ENCODE data around the gene PTGES2. TPM values are rescaled to one million over a fixed set of nuclear protein-coding genes. Genes with fewer than 3 reads are reported as not detected.

PTGES2 gene
- total and polyA plus RNA-seq, 2 of the 13 experiments (the other 11 are each of a cell fraction or from before 2014, with no cell fraction given), result 63.7 to 79.8 TPM

GRCh38 chr9:128114326-128115186 lies 13.0 kb downstream of the PTGES2 start (continued):
- TF ChIP-seq CREM (IDR thresholded peaks at IDR 0.05), result no peak
- no peak for TF ChIP-seq CREM (CRISPR knock-in tag; IDR thresholded peaks at IDR 0.05)
- TF ChIP-seq ZNF501 (CRISPR knock-in tag; IDR thresholded peaks at IDR 0.05), result no peak
- no peak for TF ChIP-seq ATF1 (CRISPR knock-in tag; IDR thresholded peaks at IDR 0.05)
- no peak; the same call in none of the 2 replicates for TF ChIP-seq ZNF619 (CRISPR knock-in tag; IDR thresholded peaks at IDR 0.05)
- TF ChIP-seq MXD1 (CRISPR knock-in tag; IDR thresholded peaks at IDR 0.05), result no peak
- peak; percentile 72; the same call in 1 of the 2 replicates for TF ChIP-seq KLF13 (CRISPR knock-in tag; IDR thresholded peaks at IDR 0.05)
- no peak for TF ChIP-seq RCOR2 (CRISPR knock-in tag; IDR thresholded peaks at IDR 0.05)
- no peak for TF ChIP-seq ZNF430 (CRISPR knock-in tag; IDR thresholded peaks at IDR 0.05)
- TF ChIP-seq PAF1 (CRISPR knock-in tag; IDR thresholded peaks at IDR 0.05), result no peak
- no peak for TF ChIP-seq HMGXB4 (CRISPR knock-in tag; IDR thresholded peaks at IDR 0.05; ENCODE audit: borderline replicate concordance in 1 of 2, low read depth in 1 of 2)
- TF ChIP-seq ZNF441 (CRISPR knock-in tag; IDR thresholded peaks at IDR 0.05; ENCODE audit: borderline replicate concordance), result no peak
- no peak for TF ChIP-seq ZNF276 (CRISPR knock-in tag; IDR thresholded peaks at IDR 0.05; ENCODE audit: low read depth)
- TF ChIP-seq ATF5 (CRISPR knock-in tag; IDR thresholded peaks at IDR 0.05; ENCODE audit: low read depth), result no peak
- TF ChIP-seq ZBTB14 (CRISPR knock-in tag; IDR thresholded peaks at IDR 0.05), result no peak
- TF ChIP-seq TRIM22 (IDR thresholded peaks at IDR 0.05), result no peak
- TF ChIP-seq KMT2A (CRISPR knock-in tag; IDR thresholded peaks at IDR 0.05), result no peak
- TF ChIP-seq SMARCE1 (IDR thresholded peaks at IDR 0.05; ENCODE audit: borderline replicate concordance), result no peak
